ENCODE results near the gene SNX33.
"Not testable (repeated sequence)": the region's sequence is repeated elsewhere in the genome, so short reads cannot be mapped to it uniquely, and the experiment has no call there.

Gene SNX33

GRCh38 chr15:75647370-75648155, at the start of gene SNX33:
TSS of gene SNX33 (plus strand) at chr15:75647912. CDS start at chr15:75649103, 1,191 bp downstream.
- Histone ChIP-seq H3K36me3 (ENCODE audit: insufficient read depth, low read length) (peaks cover 20% of the 10 kb centered on the region), H2AFZ (ENCODE audit: low read depth, low read length) (peak within 1 kb of the TSS; percentile 93), H3K4me3 (ENCODE audit: low read length) (peak within 1 kb of the TSS; percentile 93), H3K4me1 (ENCODE audit: insufficient read depth, low read length) (peaks cover 50% of the 10 kb centered on the region), H3K9me3 (ENCODE audit: low read length) (no peaks in the 10 kb centered on the region), H3K27me3 (ENCODE audit: insufficient read depth, low read length) (no peaks in the 10 kb centered on the region)

- Histone ChIP-seq H3K4me1 (ENCODE audit: insufficient read depth, low read length) (no peaks in the 10 kb centered on the region), H3K27me3 (ENCODE audit: insufficient read depth, low read length) (no peaks in the 10 kb centered on the region), H3K9me3 (ENCODE audit: low read length) (no peaks in the 10 kb centered on the region), H3K4me3 (ENCODE audit: low read length) (no peak overlapping the region), H3K36me3 (ENCODE audit: insufficient read depth, low read length) (peaks cover 41% of the 10 kb centered on the region), H2AFZ (ENCODE audit: low read depth, low read length) (no peak overlapping the region)
Observed at GRCh38 chr15:75598361-75598760, 49.4 kb upstream of the SNX33 start.

GRCh38 chr15:75599401-75599800, 48.3 kb upstream of the SNX33 start:
- no peaks in the 10 kb centered on the region for H3K9me3 ChIP-seq (ENCODE audit: low read length)
- H3K36me3 ChIP-seq (ENCODE audit: insufficient read depth, low read length), result peaks cover 45% of the 10 kb centered on the region
- H3K4me3 ChIP-seq (ENCODE audit: low read length), result no peak overlapping the region
- H3K4me1 ChIP-seq (ENCODE audit: insufficient read depth, low read length), result no peaks in the 10 kb centered on the region
- no peaks in the 10 kb centered on the region for H3K27me3 ChIP-seq (ENCODE audit: insufficient read depth, low read length)
- H2AFZ ChIP-seq (ENCODE audit: low read depth, low read length), result no peak overlapping the region

GRCh38 chr15:75606026-75606425, 41.7 kb upstream of the SNX33 start:
- no peaks in the 10 kb centered on the region for H3K27me3 ChIP-seq (ENCODE audit: insufficient read depth, low read length)
- H3K9me3 ChIP-seq (ENCODE audit: low read length), result no peaks in the 10 kb centered on the region
- H3K4me1 ChIP-seq (ENCODE audit: insufficient read depth, low read length), result no peaks in the 10 kb centered on the region
- H2AFZ ChIP-seq (ENCODE audit: low read depth, low read length), result no peak overlapping the region
- H3K4me3 ChIP-seq (ENCODE audit: low read length), result no peak overlapping the region
- H3K36me3 ChIP-seq (ENCODE audit: insufficient read depth, low read length), result peaks cover 55% of the 10 kb centered on the region

GRCh38 chr15:75606711-75607699, 40.7 kb upstream of the SNX33 start:
- Histone ChIP-seq H3K4me3 (ENCODE audit: low read length) (no peak overlapping the region), H2AFZ (ENCODE audit: low read depth, low read length) (no peak overlapping the region), H3K36me3 (ENCODE audit: insufficient read depth, low read length) (peaks cover 50% of the 10 kb centered on the region), H3K27me3 (ENCODE audit: insufficient read depth, low read length) (no peaks in the 10 kb centered on the region), H3K9me3 (ENCODE audit: low read length) (no peaks in the 10 kb centered on the region), H3K4me1 (ENCODE audit: insufficient read depth, low read length) (no peaks in the 10 kb centered on the region)

- H3K27me3 ChIP-seq (ENCODE audit: insufficient read depth, low read length), result no peaks in the 10 kb centered on the region
- no peak overlapping the region for H3K4me3 ChIP-seq (ENCODE audit: low read length)
- H3K9me3 ChIP-seq (ENCODE audit: low read length), result no peaks in the 10 kb centered on the region
- H3K4me1 ChIP-seq (ENCODE audit: insufficient read depth, low read length), result no peaks in the 10 kb centered on the region
- no peak overlapping the region for H2AFZ ChIP-seq (ENCODE audit: low read depth, low read length)
- H3K36me3 ChIP-seq (ENCODE audit: insufficient read depth, low read length), result peaks cover 49% of the 10 kb centered on the region
Observed at GRCh38 chr15:75616766-75617165, 30.9 kb upstream of the SNX33 start.

GRCh38 chr15:75620058-75620820, 27.5 kb upstream of the SNX33 start:
- H3K27me3 ChIP-seq (ENCODE audit: insufficient read depth, low read length), result no peaks in the 10 kb centered on the region
- peaks cover 27% of the 10 kb centered on the region for H3K36me3 ChIP-seq (ENCODE audit: insufficient read depth, low read length)
- H2AFZ ChIP-seq (ENCODE audit: low read depth, low read length), result no peak overlapping the region
- no peak overlapping the region for H3K4me3 ChIP-seq (ENCODE audit: low read length)
- no peaks in the 10 kb centered on the region for H3K4me1 ChIP-seq (ENCODE audit: insufficient read depth, low read length)
- no peaks in the 10 kb centered on the region for H3K9me3 ChIP-seq (ENCODE audit: low read length)

GRCh38 chr15:75620841-75621391, 26.8 kb upstream of the SNX33 start:
- H3K9me3 ChIP-seq (ENCODE audit: low read length), result no peaks in the 10 kb centered on the region

GRCh38 chr15:75622505-75622904, 25.2 kb upstream of the SNX33 start:
- no peak overlapping the region for H3K4me3 ChIP-seq (ENCODE audit: low read length)
- no peaks in the 10 kb centered on the region for H3K9me3 ChIP-seq (ENCODE audit: low read length)
- peaks cover 14% of the 10 kb centered on the region for H3K36me3 ChIP-seq (ENCODE audit: insufficient read depth, low read length)
- peaks cover 5% of the 10 kb centered on the region for H3K4me1 ChIP-seq (ENCODE audit: insufficient read depth, low read length)
- no peak overlapping the region for H2AFZ ChIP-seq (ENCODE audit: low read depth, low read length)
- no peaks in the 10 kb centered on the region for H3K27me3 ChIP-seq (ENCODE audit: insufficient read depth, low read length)

More at GRCh38 chr15:75620841-75621391, 26.8 kb upstream of the SNX33 start:
- H3K27me3 ChIP-seq (ENCODE audit: insufficient read depth, low read length), result no peaks in the 10 kb centered on the region
- no peaks in the 10 kb centered on the region for H3K4me1 ChIP-seq (ENCODE audit: insufficient read depth, low read length)
- H3K4me3 ChIP-seq (ENCODE audit: low read length), result no peak overlapping the region
- no peak overlapping the region for H2AFZ ChIP-seq (ENCODE audit: low read depth, low read length)
- H3K36me3 ChIP-seq (ENCODE audit: insufficient read depth, low read length), result peaks cover 26% of the 10 kb centered on the region

GRCh38 chr15:75625542-75626347, 22.0 kb upstream of the SNX33 start, which contains the start of gene SNUPN:
TSS of gene SNUPN (minus strand) at chr15:75625725. CDS start at chr15:75621051, 4,674 bp downstream.
- peak within 1 kb of the TSS; percentile 77 for H2AFZ ChIP-seq (ENCODE audit: low read depth, low read length)
- H3K27me3 ChIP-seq (ENCODE audit: insufficient read depth, low read length), result no peaks in the 10 kb centered on the region
- H3K4me1 ChIP-seq (ENCODE audit: insufficient read depth, low read length), result peaks cover 5% of the 10 kb centered on the region
- peak within 1 kb of the TSS; percentile 77 for H3K4me3 ChIP-seq (ENCODE audit: low read length)
- H3K9me3 ChIP-seq (ENCODE audit: low read length), result no peaks in the 10 kb centered on the region
- peaks cover under 1% of the 10 kb centered on the region for H3K36me3 ChIP-seq (ENCODE audit: insufficient read depth, low read length)

GRCh38 chr15:75631935-75632334, 15.8 kb upstream of the SNX33 start:
- no peak overlapping the region for H3K4me3 ChIP-seq (ENCODE audit: low read length)
- H3K9me3 ChIP-seq (ENCODE audit: low read length), result no peaks in the 10 kb centered on the region
- H3K27me3 ChIP-seq (ENCODE audit: insufficient read depth, low read length), result no peaks in the 10 kb centered on the region

GRCh38 chr15:75633922-75634321, 13.8 kb upstream of the SNX33 start:
- not testable (repeated sequence) for H3K9me3 ChIP-seq (ENCODE audit: low read length); H2AFZ ChIP-seq (ENCODE audit: low read depth, low read length); H3K4me3 ChIP-seq (ENCODE audit: low read length); H3K36me3 ChIP-seq (ENCODE audit: insufficient read depth, low read length); H3K27me3 ChIP-seq (ENCODE audit: insufficient read depth, low read length)
- peaks cover 15% of the 10 kb centered on the region for H3K4me1 ChIP-seq (ENCODE audit: insufficient read depth, low read length)

More at GRCh38 chr15:75631935-75632334, 15.8 kb upstream of the SNX33 start:
- Histone ChIP-seq H3K4me1 (ENCODE audit: insufficient read depth, low read length) (no peaks in the 10 kb centered on the region), H3K36me3 (ENCODE audit: insufficient read depth, low read length) (no peaks in the 10 kb centered on the region), H2AFZ (ENCODE audit: low read depth, low read length) (no peak overlapping the region)

Measured in neuron (in vitro differentiated cells).